HG02798 (cell line): Measurements from ENCODE around the gene RCE1.

Experiments used
- ATAC-seq: cut with Tn5 transposase; IDR thresholded peaks from one replicate; pipeline ENCODE4 v1.9.1; 2021; ENCODE audit warnings: mild to moderate bottlenecking; ENCODE audit not compliant: unreplicated experiment, poor library complexity

RCE1 gene

DNA sequence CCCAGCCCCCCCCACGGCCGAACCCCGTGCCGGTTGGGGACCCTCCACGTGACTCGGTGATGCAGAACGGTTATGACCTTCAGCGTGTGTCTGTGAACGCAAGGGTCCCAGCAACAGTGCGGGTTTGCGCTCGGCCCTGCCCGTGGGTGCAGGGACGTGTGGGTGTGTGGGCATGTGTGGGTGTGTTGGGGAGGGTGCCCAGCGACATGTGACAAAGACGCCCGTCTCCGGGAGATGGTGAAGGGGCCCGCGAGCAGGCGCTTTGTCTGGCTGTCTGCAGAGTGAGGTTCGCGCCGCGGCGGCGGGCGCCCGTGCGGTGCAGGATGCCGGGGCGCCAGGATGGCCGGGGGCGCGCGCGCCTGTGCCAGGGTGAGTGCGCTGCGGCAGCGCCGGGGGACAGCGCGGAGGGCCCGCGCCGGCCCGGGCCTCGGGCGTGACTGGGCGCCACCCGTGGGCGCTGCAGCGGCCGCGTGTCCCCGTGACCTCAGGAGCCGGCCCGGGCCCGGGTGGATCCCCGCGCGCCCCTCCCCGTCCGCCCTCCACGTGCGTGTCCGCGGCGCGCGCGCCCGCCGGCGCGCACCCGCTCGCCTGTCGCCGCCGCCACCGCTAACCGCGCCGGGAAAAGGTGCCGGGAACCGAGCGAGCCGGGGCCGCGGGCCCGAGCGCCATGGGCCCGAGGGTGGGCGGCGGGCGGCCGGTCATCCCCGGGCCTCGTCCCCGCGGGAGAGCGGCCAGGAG is 13.4 kb downstream of the RCE1 start, which contains the start of gene LRFN4:
Gene LRFN4 (plus strand): TSS at position 569 of the 738 bp plus-strand sequence. CDS start 681 bp downstream, outside the sequence.
- peak; percentile 30 for ATAC-seq

DNA sequence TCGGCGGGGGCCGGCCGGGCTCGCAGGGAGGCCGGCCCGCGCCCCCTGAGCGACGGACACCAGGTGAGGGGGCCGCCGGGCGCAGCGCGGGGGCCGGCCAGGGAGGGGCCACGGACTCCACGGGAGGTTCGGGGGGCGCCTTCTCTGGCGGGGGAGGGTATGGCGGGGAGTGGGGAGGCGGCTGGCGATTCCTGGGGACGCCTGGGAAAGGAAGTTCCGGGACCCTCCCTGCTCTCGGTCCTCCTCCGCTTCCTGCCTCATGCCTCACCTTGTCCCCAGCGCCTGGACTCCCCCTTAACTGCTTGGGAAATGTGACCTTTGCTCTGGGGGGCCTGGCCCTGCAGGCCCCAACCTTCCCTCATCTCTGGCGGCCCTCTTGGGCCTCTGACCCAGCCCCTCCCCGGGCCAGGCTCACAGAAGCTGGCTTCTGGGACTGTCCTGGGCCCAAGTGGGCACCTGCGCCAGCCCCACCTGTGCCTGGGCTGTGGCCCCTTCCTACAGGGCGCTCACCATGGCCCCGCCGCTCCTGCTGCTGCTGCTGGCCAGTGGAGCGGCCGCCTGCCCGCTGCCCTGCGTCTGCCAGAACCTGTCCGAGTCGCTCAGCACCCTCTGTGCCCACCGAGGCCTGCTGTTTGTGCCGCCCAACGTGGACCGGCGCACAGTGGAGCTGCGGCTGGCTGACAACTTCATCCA is 14.1 kb downstream of the RCE1 start:
- no peak for ATAC-seq

DNA sequence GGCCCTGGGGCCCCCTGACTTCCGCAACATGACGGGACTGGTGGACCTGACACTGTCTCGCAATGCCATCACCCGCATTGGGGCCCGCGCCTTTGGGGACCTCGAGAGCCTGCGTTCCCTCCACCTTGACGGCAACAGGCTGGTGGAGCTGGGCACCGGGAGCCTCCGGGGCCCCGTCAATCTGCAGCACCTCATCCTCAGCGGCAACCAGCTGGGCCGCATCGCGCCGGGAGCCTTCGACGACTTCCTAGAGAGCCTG is 14.6 kb downstream of the RCE1 start:
- ATAC-seq: no peak

DNA sequence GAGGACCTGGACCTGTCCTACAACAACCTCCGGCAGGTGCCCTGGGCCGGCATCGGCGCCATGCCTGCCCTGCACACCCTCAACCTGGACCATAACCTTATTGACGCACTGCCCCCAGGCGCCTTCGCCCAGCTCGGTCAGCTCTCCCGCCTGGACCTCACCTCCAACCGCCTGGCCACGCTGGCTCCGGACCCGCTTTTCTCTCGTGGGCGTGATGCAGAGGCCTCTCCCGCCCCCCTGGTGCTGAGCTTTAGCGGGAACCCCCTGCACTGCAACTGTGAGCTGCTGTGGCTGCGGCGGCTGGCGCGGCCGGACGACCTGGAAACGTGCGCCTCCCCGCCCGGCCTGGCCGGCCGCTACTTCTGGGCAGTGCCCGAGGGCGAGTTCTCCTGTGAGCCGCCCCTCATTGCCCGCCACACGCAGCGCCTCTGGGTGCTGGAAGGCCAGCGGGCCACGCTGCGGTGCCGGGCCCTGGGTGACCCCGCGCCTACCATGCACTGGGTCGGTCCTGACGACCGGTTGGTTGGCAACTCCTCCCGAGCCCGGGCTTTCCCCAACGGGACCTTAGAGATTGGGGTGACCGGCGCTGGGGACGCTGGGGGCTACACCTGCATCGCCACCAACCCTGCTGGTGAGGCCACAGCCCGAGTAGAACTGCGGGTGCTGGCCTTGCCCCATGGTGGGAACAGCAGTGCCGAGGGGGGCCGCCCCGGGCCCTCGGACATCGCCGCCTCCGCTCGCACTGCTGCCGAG is 15.1 kb downstream of the RCE1 start:
- no peak for ATAC-seq

DNA sequence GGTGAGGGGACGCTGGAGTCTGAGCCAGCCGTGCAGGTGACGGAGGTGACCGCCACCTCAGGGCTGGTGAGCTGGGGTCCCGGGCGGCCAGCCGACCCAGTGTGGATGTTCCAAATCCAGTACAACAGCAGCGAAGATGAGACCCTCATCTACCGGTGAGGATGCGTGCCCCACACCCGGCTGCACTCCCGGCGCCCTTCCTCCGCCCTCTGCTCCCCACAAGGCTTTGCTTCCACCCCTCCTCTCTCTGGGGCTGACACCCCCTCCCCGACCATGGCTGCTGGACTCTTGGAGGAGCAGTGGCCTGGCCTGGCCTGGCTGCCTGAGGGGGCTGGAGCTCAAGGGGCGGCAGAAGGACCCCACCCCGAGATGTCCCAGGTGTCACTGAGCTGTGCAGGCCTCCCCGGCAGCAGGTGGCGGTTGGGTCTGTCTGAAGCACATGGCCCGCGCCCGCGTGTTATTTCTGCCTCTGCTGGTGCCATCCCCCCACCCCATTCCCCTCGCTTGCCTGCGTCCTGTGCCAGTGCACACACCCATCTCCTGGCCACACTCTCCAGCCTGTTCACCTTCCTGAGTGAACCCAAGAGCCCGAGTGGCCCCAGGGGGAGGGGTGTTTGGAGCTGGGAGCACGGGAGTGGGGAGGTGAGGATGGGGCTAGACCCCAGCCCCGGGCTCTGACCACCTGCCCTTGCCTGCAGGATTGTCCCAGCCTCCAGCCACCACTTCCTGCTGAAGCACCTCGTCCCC is 15.9 kb downstream of the RCE1 start:
- no peak for ATAC-seq

DNA sequence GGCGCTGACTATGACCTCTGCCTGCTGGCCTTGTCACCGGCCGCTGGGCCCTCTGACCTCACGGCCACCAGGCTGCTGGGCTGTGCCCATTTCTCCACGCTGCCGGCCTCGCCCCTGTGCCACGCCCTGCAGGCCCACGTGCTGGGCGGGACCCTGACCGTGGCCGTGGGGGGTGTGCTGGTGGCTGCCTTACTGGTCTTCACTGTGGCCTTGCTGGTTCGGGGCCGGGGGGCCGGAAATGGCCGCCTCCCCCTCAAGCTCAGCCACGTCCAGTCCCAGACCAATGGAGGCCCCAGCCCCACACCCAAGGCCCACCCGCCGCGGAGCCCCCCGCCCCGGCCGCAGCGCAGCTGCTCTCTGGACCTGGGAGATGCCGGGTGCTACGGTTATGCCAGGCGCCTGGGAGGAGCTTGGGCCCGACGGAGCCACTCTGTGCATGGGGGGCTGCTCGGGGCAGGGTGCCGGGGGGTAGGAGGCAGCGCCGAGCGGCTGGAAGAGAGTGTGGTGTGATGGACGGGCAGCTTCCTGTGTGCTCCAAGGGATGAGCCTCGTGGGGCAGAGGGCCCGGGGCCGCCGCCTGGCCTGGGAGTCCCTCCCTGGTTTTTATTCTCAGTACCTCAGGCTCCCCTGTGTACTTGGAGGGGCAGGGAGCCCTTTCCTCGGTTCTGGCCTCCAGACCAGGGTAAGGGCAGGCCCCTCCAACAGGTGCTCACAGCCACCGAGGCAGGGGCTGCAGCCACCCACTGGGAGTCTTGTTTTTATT is 16.6 kb downstream of the RCE1 start:
- ATAC-seq: no peak

DNA sequence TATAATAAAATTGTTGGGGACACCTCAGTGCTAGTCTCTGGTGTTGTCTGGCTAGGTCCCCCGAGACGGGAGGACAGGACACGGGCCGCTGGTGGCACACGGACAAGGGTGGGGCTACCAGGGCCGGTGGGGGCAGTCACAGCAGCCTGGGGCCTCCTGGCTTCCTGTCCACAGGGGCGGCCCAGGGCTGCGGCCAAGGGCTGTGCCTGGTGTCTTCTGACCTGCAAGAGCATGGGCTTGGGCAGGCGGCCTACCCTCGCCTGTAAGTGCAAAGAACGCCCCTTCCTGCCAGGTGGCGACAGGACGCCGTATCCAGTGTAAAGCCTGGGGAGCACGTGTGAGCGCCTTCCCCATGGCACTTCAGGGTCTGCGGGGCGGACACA is 17.2 kb downstream of the RCE1 start:
- no peak for ATAC-seq

DNA sequence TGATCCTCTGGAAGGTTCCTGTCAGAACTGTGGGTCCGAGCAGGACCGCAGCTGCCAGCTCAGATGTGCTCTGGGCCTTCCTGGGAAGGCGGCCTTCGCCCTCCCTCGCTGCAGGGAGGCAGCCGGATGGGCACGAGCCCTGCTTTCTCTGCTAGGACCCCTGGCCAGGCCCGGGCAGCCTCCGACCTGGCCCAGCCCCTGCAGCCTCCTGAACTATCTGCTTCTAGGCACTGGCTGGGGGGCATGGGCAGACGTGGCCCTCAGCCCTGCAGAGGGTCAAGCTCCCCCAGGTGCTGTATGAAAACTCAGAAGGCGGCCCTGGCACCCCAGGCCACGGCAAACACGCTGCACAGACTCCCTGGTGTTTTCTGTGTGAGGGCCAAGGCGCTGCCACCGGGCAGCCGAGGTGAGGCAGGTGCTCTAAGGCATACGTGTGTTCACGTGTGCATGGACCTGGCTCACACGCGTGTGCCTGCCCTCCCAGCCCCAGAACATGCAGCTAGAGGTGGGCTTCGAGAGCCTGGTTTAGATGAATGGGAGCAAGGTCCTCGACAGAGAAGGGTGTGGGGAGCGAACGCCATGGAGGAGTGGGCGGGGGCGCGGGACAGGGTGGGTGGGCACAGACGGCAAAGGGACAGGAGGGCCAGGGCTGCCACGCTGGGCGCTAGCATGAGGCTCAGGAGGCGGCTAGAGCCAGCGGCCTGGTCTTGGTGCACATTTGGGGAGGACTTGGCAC is 18.0 kb downstream of the RCE1 start:
- ATAC-seq: no peak

DNA sequence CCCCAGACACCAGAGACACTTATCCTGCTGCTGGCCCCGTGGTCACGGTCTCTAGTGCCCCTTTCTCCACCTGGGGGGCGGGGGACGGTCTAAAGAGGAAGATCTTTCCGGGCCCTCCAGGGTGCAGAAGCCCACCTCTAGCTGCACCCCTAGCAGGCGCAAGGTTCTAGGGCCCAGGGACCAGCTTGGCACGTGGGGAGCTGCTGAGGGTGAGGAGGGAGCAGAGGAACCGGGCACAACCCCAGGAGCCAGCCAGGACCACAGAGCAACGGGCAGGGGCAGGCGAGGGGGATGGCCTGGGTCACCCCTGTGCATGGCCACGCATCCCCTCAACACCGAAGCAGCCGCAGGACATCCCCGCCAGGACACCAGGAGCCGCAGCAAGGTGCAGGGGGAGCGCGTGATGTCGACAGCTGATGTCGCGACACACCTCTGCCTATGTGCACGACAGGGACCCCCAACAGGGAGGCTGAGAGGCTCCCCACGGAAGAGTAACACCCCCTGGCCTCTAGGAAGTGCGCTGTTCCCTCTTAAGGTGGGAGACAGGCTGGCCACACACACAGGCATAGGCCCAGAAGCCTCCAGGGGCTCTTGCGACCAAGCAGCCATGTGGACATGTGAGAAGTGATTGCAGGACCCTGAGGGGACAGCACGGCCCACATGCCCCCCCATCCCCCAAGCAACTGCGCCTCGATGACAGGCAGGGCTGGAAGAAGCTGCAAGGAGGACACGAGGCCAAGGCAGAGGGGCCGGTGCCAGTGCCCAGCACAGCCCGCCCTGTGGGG is 18.7 kb downstream of the RCE1 start:
- no peak for ATAC-seq

DNA sequence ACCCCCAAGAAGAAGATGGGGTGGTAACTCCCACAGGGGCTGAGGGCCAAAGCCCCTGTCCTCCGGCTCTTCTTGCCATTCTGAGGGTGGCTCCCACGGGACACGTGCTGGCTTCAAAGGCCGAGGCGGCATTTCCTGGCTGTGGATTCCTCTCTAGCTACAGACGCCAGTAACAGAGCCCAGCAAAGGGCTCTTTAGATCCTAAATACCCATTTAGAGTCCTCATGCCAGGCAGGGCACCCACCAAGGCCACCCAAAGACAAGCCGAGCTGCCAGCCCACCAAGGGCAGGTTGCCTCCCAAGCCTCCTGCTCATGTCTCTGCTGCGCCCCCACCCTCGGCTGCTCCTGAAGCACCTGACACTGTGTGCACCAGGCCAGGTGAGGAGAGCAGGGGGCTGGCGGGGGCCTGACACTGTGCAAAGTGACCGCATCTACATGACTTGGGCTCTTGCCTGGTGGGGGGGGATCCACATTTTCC is 19.4 kb downstream of the RCE1 start:
- no peak for ATAC-seq

DNA sequence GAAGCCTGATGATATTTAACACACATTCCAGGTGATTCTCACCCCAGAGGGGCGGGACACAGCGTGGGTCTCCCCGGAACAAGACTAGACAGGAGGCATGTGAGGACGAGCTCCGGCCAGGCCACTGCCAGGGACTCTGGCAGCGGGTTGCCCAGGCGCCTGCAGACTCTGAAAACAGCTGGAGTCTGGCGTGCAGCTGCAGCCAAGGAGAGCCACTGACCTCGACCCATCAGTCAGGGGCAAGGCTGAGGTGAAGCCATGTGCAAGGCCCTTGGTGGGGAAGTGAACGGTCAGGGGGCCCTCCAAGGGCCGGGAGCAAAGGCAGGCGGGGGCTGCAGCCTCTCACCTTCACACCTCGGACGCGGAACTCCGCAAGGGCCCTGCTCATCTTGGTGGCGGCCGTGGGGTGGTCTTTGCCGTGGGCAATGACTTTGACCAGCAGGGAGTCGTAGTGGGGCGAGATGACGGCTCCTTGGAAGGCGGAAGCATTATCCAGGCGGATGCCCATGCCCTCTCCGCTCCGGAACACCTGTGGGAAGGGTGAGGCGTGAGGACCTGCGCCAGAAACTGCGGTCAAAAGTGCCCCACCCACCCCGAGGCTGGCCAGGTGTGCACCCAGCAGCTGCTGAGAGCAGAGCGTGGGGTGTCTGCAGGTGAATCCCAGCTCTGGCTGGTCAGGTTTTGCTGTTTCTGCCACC is 20.3 kb downstream of the RCE1 start:
- ATAC-seq: no peak

DNA sequence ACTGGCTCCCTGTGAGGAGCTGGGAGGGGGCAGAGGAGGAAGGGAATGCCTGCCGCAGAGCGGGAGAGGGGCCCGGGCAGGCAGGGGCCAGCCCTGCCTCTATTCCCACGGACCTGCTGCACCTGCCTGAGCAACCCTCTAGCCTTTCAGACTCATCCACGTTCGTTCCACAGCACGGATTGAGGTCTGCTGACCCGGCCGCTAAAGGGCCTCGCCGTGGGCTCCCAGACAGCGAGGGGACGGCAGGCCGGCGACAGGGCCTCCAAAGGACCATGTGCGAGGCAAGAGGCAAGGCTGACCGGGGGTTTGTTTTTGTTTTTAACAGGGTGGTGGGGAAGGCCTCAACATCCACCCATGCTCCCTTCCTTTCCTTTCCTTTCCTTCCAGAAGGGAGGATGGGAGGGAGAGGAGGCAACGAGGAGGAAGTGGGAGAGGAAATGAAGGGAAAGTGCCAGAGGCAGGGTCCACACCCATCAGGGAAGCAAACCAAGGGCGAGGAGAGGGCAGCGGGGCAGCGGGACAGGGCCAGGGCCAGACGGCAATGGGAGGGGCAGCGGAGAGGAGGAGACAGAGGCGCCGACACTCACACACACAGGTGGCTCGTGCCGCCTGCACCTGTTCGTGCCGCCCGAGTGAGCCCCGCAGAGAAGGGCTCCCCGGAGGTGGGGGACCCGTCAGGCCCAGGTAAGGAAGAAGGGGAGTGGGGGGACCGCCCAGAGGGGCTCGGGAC is 21.1 kb downstream of the RCE1 start:
- ATAC-seq: no peak

DNA sequence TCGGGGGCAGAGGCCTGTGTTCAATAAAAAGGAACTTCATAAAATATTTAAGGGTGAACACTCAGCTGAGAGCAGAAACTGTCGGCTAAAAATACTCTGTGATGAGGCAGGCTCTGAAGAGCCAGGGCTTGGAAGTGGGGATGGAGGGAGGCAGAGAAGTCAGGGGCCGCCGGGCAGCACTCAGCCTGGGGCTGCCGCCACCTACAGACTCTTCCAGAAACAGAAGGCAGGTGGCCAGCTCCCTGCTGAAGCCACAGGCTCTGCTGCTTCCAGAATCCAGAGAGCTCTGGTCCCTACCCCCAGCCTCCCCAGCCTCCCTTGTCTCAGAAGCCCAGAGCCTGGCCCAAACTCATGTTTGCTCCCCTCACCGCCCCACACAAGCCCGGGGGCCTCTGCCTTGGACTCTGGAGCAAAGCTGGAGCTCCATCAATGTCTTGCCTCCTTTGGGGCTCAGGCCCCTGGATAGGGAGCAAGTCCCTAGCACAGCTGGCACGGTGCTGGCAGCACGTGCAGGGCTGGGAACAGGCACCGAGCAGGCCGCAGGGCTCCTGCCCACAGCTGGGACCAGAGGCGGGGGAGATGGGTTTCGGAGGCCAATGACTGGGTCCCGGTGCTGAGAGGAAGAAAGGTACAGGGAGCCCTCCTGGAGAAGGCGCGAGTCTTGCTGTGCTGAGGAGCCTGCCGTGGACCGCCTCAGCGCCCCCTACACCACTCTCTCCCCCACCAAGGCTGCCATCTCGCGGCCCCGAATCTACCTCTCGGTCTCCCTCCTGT is 21.9 kb downstream of the RCE1 start:
- ATAC-seq: no peak

DNA sequence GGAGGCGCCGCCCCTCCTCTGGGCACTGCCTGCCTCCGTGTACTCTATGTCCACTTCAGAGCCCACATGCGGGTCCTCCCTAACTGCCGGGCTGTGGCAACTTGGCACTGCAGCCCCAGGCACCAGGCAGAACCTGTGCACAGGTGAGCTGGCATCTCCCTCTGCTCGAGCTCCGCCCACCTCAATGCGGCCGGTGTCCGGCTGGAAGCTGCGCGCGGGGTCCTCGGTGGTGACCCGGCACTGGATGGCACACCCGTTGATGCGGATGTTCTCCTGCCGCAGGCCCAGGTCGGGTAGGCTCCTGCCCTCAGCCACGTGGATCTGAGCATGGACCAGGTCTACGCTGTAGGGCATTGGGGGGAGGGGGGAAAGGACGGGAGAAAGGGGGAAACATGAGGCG is 22.8 kb downstream of the RCE1 start:
- ATAC-seq: no peak

DNA sequence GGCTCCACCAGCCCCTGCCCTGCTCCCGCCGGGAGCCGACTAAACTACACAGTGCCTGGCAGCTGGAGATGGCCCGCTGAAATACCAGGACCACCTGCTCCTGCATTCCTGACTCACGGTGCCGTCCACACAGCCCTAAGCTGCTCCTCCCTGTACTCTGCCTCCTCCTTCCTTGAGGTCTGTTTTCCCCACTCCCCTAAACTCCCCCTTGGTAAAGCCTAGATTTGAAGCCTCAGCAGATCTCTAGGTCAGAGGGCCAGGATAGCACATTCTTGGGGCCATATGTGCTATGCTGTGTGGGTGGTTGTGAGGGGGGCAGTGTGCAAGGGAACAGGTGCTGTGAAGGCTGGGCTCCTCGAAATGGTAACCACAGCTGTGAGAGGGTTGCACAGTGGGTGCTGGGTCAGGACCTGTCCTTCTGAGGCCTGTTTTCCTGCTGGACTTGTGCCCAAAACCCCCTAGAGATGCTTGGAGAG is 23.3 kb downstream of the RCE1 start:
- no peak for ATAC-seq

DNA sequence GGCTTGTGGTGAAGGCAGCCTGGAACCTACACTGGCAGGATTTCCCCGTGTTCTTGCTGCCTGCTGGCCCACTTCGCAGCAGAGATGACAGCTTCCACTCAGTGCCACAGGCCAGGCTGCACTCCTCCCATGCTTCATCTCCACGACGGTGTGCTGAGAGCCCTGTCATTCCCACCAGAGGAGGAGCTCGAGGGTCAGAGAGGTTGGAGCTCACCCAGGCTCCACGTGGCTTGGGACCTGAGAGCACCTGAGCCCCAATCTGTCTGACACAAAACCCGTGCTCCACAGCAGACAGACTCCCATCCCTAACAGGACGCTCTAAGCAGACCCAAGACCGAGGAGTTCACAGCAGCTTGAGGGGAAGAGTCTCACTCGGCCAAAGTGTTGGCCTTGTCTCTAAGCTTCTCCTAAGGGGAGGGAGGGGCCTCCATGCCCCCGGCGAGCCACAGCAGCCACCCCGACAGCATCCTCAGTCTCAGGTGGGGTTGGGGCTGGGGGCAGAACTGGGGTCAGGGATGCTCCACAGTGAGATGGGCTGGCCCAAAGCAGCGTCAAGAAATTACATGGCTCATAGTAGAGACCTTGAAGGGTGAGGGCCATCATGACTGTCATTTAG is 24.3 kb downstream of the RCE1 start:
- no peak for ATAC-seq
